ENCODE data around the gene CPSF4.

DNA sequence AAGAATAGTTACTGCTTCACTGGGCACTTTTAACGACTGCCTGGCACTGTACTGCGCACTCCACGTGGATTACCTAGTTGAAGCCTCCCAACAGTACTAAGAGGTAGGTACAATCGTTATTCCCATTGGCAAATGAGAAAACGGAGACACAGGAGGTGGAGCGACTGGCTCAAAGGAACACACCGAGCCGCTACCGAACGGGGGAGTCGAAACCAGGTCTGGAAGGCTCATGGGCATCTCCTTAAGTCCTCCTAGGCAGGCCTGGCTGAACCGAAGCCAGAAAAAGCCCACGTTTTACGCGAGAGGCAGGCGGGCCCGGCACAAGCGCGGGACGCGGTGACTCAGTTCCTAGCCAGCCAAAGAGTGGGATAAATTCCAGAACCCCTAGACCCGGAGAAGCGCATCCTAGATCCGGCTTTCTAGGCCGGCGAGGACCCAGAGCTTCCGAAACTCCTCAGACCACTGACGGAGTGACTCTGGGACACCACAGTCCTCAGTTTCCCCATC, 30.8 kb upstream of the CPSF4 start:
- TF ChIP-seq, protein P1, sequence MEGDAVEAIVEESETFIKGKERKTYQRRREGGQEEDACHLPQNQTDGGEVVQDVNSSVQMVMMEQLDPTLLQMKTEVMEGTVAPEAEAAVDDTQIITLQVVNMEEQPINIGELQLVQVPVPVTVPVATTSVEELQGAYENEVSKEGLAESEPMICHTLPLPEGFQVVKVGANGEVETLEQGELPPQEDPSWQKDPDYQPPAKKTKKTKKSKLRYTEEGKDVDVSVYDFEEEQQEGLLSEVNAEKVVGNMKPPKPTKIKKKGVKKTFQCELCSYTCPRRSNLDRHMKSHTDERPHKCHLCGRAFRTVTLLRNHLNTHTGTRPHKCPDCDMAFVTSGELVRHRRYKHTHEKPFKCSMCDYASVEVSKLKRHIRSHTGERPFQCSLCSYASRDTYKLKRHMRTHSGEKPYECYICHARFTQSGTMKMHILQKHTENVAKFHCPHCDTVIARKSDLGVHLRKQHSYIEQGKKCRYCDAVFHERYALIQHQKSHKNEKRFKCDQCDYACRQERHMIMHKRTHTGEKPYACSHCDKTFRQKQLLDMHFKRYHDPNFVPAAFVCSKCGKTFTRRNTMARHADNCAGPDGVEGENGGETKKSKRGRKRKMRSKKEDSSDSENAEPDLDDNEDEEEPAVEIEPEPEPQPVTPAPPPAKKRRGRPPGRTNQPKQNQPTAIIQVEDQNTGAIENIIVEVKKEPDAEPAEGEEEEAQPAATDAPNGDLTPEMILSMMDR (IDR thresholded peaks at IDR 0.05; ENCODE audit: low read depth, low read length, poor library complexity, severe bottlenecking), result no peak
- no peak for TF ChIP-seq EZH2phosphoT487 (IDR thresholded peaks at IDR 0.05; ENCODE audit: borderline replicate concordance, low read length)

All from DOHH2 (cell line).